Breast epithelium (tissue), 4 donors: ENCODE measurements around the gene FAM200C. TPM values are rescaled to one million over a fixed set of nuclear protein-coding genes. Genes with fewer than 3 reads are reported as not detected.

Experiments
- DNase-seq, 2 donors: peaks; one replicate each; pipeline ENCODE4 v3.0.0-alpha.2; 2019; ENCODE audit warnings: low spot score in 2 of 2
- H3K27ac ChIP-seq, 2 donors: fragments of 200-600 bp; sonication (generic) in 1 of 2; one replicate each; pipeline ENCODE4 v1.5.1; 2016 to 2019; ENCODE audit warnings: mild to moderate bottlenecking in 1 of 2
- H3K27me3 ChIP-seq, 2 donors: fragments of 200-600 bp; sonication (generic) in 1 of 2; one replicate each; pipeline versions ENCODE4 v1.5.1 to v1.6.0; 2017 to 2019; ENCODE audit warnings: control low read depth in 1 of 2, mild to moderate bottlenecking in 1 of 2
- H3K36me3 ChIP-seq: fragments of 200-600 bp; one replicate; pipeline ENCODE4 v1.5.1; 2019
- H3K4me1 ChIP-seq, 2 donors: fragments of 200-600 bp; sonication (generic); one replicate each; pipeline ENCODE4 v1.5.1; 2016 to 2019; ENCODE audit warnings: control low read depth in 1 of 2
- H3K4me3 ChIP-seq, 3 donors: fragments of 200-600 bp; sonication (generic); 1 replicate in 2 of 3; 2 replicates in 1 of 3; pipeline ENCODE4 v1.5.1; 2016 to 2019; ENCODE audit warnings: mild to moderate bottlenecking in 3 of 3, moderate library complexity in 2 of 3
- H3K9me3 ChIP-seq, 2 donors: fragments of 200-600 bp; sonication (generic) in 1 of 2; one replicate each; pipeline ENCODE4 v1.5.1; 2016 to 2019; ENCODE audit warnings: control low read depth in 1 of 2
- POLR2A ChIP-seq: fragments of 450-650 bp; IDR thresholded peaks from one replicate; pipeline ENCODE4 v1.6.1; 2016; ENCODE audit warnings: antibody characterized with exemption, mild to moderate bottlenecking, moderate library complexity
- POLR2AphosphoS5 ChIP-seq, 3 donors: sonication (generic); formaldehyde crosslinking; IDR thresholded peaks; one replicate each; pipeline ENCODE4 v1.6.1; 2017; ENCODE audit warnings: antibody characterized with exemption in 3 of 3
- intact Hi-C: fragments of 100-400 bp; cut with DNase I; formaldehyde crosslinking; loops from one replicate; pipeline ENCODE4 v1.15.1; 2023; ENCODE audit warnings: low total_unique reads
- total RNA-seq, 3 donors: library from RNA; depleted of rRNA; stranded (reverse); fragments of >200 nt; gene quantifications; one replicate each; pipeline ENCODE4 v1.1.0, GENCODE V29; 2016
- TF ChIP-seq, protein P1 (sequence below), 3 donors: fragments of 450-650 bp; IDR thresholded peaks; one replicate each; pipeline ENCODE4 v1.5.1; 2016 to 2017; ENCODE audit warnings: antibody characterized with exemption in 3 of 3, mild to moderate bottlenecking in 3 of 3, moderate library complexity in 3 of 3

FAM200C gene
- total RNA-seq, 3 donors from 2014 or later = 2.7 to 5.6 (median 5.6) TPM

DNA sequence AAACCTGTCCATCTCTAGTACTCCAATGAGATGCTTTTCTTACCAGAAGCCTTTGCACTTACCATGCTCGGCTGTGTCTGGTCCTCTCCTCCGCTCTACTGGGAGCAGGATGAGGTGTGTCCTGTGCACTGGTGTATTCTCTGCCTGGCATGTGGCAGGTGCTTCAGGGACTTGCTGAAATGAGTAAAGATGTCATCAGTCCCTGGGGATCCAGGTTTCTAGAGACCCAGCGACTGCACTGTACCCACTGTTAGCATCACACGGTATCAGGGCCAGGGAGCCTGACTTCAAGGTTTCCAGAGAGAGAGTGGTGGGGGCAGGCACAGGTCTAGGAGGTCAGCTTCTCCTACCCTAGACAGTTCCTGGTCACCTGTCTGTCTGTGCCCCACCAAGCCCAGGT is 32.3 kb upstream of the FAM200C start:
- Histone ChIP-seq H3K27me3 (no peaks in the 10 kb centered on the region), H3K36me3 (no peaks in the 10 kb centered on the region), H3K4me3 (no peak overlapping the region), H3K9me3 (no peaks in the 10 kb centered on the region), H3K27ac (no peak overlapping the region), H3K4me1 (no peaks in the 10 kb centered on the region)
- intact Hi-C loops = no loop called here
- TF ChIP-seq POLR2A = no peak
- TF ChIP-seq, protein P1, sequence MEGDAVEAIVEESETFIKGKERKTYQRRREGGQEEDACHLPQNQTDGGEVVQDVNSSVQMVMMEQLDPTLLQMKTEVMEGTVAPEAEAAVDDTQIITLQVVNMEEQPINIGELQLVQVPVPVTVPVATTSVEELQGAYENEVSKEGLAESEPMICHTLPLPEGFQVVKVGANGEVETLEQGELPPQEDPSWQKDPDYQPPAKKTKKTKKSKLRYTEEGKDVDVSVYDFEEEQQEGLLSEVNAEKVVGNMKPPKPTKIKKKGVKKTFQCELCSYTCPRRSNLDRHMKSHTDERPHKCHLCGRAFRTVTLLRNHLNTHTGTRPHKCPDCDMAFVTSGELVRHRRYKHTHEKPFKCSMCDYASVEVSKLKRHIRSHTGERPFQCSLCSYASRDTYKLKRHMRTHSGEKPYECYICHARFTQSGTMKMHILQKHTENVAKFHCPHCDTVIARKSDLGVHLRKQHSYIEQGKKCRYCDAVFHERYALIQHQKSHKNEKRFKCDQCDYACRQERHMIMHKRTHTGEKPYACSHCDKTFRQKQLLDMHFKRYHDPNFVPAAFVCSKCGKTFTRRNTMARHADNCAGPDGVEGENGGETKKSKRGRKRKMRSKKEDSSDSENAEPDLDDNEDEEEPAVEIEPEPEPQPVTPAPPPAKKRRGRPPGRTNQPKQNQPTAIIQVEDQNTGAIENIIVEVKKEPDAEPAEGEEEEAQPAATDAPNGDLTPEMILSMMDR (IDR thresholded peaks at IDR 0.05) = no peak
- no peak for TF ChIP-seq POLR2AphosphoS5 (IDR thresholded peaks at IDR 0.05)
- no peak for DNase-seq

DNA sequence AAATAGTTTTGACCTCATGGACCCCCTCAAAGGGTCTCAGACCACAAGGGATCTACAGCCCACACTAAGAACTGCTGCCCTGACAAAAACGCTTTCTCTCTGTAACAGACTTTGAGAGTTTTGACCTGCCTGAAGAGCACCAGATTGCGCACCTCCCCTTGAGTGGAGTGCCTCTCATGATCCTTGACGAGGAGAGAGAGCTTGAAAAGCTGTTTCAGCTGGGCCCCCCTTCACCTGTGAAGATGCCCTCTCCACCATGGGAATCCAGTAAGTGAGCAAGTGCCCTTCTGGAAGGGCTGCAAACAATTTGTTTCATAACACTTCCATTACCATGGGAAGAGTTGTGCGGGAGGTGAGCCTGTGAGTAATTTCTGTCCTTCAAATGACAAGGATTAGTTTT is 27.8 kb upstream of the FAM200C start:
- intact Hi-C loops = no loop called here
- Histone ChIP-seq H3K27ac (no peak overlapping the region), H3K36me3 (no peaks in the 10 kb centered on the region), H3K27me3 (no peaks in the 10 kb centered on the region), H3K9me3 (no peaks in the 10 kb centered on the region), H3K4me3 (no peak overlapping the region), H3K4me1 (no peaks in the 10 kb centered on the region)
- TF ChIP-seq POLR2A (no peak), POLR2AphosphoS5 (IDR thresholded peaks at IDR 0.05) (no peak)
- TF ChIP-seq, protein P1 (IDR thresholded peaks at IDR 0.05) = no peak
- no peak for DNase-seq

DNA sequence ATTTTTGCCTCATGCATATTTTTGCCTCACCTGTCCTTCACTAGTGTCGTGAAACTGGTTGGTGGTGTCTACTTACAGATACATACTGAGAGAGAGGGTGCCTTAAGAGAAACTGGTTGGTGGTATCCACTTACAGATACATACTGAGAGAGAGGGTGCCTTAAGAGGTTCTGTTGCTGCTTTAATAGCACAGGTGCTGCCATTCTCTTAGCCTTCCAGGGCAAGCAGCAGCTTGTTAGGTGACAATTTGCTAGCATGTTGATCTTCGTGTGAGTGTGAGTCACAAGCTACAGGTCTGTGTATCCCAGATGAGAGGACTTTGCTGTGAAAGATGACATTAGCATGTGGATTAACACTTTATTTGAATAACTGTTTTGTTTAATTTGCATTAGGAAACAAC is 23.2 kb upstream of the FAM200C start:
- no peak overlapping the region for H3K4me3 ChIP-seq
- intact Hi-C loops = no loop called here

DNA sequence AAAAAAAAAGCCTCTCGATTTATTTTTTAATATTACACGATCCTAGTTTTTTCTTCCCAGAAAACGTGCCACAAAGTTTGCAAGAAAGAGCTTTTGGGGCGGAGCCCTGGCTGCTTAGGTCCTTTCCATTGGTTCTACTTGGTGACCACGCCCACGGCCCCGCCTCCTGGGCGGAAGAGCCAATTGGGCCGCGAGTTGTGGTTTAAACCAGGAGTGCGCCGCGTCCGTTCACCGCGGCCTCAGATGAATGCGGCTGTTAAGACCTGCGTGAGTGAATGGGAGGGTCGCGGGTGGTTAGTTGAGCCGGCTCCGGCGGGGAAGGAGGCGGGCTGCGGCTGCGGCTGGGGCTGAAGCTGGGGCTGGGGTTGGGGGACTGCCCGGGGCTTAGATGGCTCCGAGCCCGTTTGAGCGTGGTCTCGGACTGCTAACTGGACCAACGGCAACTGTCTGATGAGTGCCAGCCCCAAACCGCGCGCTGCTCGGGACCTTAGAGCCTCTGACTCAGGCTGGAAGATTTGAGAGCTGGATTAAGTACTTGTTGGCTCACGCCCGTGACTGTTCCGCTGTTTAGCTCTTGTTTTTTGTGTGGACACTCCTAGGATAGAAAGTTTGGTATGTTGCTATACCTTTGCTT is 21.9 kb upstream of the FAM200C start, which contains the start of gene PTTG1:
TSS of gene PTTG1 (plus strand) at position 231 of the 634 bp plus-strand sequence. CDS start 458 bp downstream, outside the sequence.
- H3K36me3 ChIP-seq = no peaks in the 10 kb centered on the region
- H3K4me3 ChIP-seq = peak within 1 kb of the TSS; percentile 76 to 85 (median 79)
- no peaks in the 10 kb centered on the region for H3K27me3 ChIP-seq
- no peaks in the 10 kb centered on the region for H3K9me3 ChIP-seq
- peak within 1 kb of the TSS; percentile 82 to 86 for H3K27ac ChIP-seq
- TF ChIP-seq POLR2AphosphoS5 (IDR thresholded peaks at IDR 0.05) = peak in 1 of 3 donors; percentile 20
- TF ChIP-seq POLR2A = no peak
- TF ChIP-seq, protein P1 (IDR thresholded peaks at IDR 0.05) = no peak
- intact Hi-C loops = no loop called here
- DNase-seq = peak; percentile 90 to 95
- H3K4me1 ChIP-seq = no peaks in the 10 kb centered on the region

More for the DNA sequence above, 23.2 kb upstream of the FAM200C start:
- Histone ChIP-seq H3K27ac (no peak overlapping the region), H3K27me3 (no peaks in the 10 kb centered on the region), H3K9me3 (no peaks in the 10 kb centered on the region), H3K4me1 (no peaks in the 10 kb centered on the region), H3K36me3 (no peaks in the 10 kb centered on the region)
- DNase-seq = no peak
- TF ChIP-seq, protein P1 (IDR thresholded peaks at IDR 0.05) = no peak
- TF ChIP-seq POLR2A = no peak
- TF ChIP-seq POLR2AphosphoS5 (IDR thresholded peaks at IDR 0.05) = no peak

DNA sequence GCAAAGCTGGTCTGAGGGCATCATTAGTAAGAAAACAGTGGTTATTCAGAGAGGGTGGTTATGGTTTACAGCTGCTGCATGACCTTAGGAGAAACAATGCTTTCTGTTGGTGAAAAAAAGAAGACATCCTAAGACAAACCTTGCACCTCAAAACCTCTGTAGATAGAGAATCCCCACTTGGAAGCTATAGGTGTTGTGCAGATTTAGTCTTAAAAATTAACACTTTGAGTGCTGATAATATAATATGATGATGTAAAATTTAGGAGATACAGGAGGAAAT is 20.4 kb upstream of the FAM200C start:
- Histone ChIP-seq H3K4me1 (no peaks in the 10 kb centered on the region), H3K27ac (no peak overlapping the region), H3K27me3 (no peaks in the 10 kb centered on the region), H3K9me3 (no peaks in the 10 kb centered on the region), H3K4me3 (no peak overlapping the region), H3K36me3 (no peaks in the 10 kb centered on the region)
- DNase-seq = no peak
- TF ChIP-seq POLR2A (no peak), POLR2AphosphoS5 (IDR thresholded peaks at IDR 0.05) (no peak)
- TF ChIP-seq, protein P1 (IDR thresholded peaks at IDR 0.05) = no peak
- intact Hi-C loops = no loop called here
